GM23338 (cell line): ENCODE data around the gene YPEL2. TPM values are rescaled to one million over a fixed set of nuclear protein-coding genes. Genes with fewer than 3 reads are reported as not detected.

Source experiments
- ATAC-seq: fragments of 200-7000 bp; cut with Tn5 transposase; 3 replicates; pipeline ENCODE4 v1.9.1; 2020
- DNase-seq: peaks from one replicate; pipeline ENCODE4 v3.0.0-alpha.2; 2015; ENCODE audit warnings: low spot score
- H2AFZ ChIP-seq: fragments of 200-600 bp; sonication (generic); 2 replicates; pipeline ENCODE4 v1.8.0; 2016; ENCODE audit warnings: antibody characterized with exemption, mild to moderate bottlenecking, moderate library complexity
- H3F3A ChIP-seq: fragments of 200-600 bp; sonication (generic); replicated peaks from 2 replicates; pipeline ENCODE4 v1.8.0; 2017; ENCODE audit warnings: antibody characterized with exemption, mixed run types, low read depth
- H3K27ac ChIP-seq: fragments of 200-600 bp; sonication (generic); 2 replicates; pipeline ENCODE4 v1.6.1; 2016; ENCODE audit warnings: low read depth
- H3K27me3 ChIP-seq: fragments of 200-600 bp; sonication (generic); 2 replicates; pipeline ENCODE4 v1.8.0; 2016; ENCODE audit warnings: mild to moderate bottlenecking, mixed run types, moderate library complexity; ENCODE audit not compliant: insufficient read depth
- H3K36me3 ChIP-seq: fragments of 200-600 bp; sonication (generic); 2 replicates; pipeline ENCODE4 v1.8.0; 2016; ENCODE audit warnings: mild to moderate bottlenecking; ENCODE audit not compliant: insufficient read depth
- H3K4me1 ChIP-seq: fragments of 200-600 bp; sonication (generic); 2 replicates; pipeline ENCODE4 v1.8.0; 2016; ENCODE audit warnings: mild to moderate bottlenecking, moderate library complexity; ENCODE audit not compliant: insufficient read depth
- H3K4me2 ChIP-seq: fragments of 200-600 bp; sonication (generic); 2 replicates; pipeline ENCODE4 v1.7.1; 2017; ENCODE audit warnings: mixed run types
- H3K4me3 ChIP-seq: fragments of 200-600 bp; sonication (generic); 2 replicates; pipeline ENCODE4 v1.6.1; 2016; ENCODE audit warnings: mixed run types
- H3K79me2 ChIP-seq: fragments of 200-600 bp; sonication (generic); replicated peaks from 2 replicates; pipeline ENCODE4 v1.8.0; 2017; ENCODE audit warnings: mild to moderate bottlenecking; ENCODE audit not compliant: insufficient read depth
- H3K9me2 ChIP-seq: fragments of 200-600 bp; sonication (generic); 2 replicates; pipeline ENCODE4 v1.8.0; 2017; ENCODE audit not compliant: insufficient read depth
- H4K20me1 ChIP-seq: fragments of 200-600 bp; sonication (generic); replicated peaks from 2 replicates; pipeline ENCODE4 v1.8.0; 2017; ENCODE audit warnings: mild to moderate bottlenecking; ENCODE audit not compliant: insufficient read depth
- H3K27ac Mint-ChIP-seq: 2 replicates; pipeline ENCODE4 v1.8.0; 2020; ENCODE audit warnings: inconsistent platforms, mild to moderate bottlenecking, moderate library complexity, mixed read lengths
- H3K27me3 Mint-ChIP-seq: 3 replicates; pipeline ENCODE4 v1.8.0; 2022; ENCODE audit warnings: low read depth, mild to moderate bottlenecking, moderate library complexity, mixed read lengths, inconsistent platforms; ENCODE audit not compliant: insufficient read depth, poor library complexity
- H3K36me3 Mint-ChIP-seq: 3 replicates; pipeline ENCODE4 v1.8.0; 2021; ENCODE audit warnings: low read depth, mild to moderate bottlenecking, inconsistent platforms, moderate library complexity, mixed read lengths
- H3K4me1 Mint-ChIP-seq: 3 replicates; pipeline ENCODE4 v1.8.0; 2020; ENCODE audit warnings: mild to moderate bottlenecking, inconsistent platforms, mixed read lengths
- H3K4me3 Mint-ChIP-seq: 3 replicates; pipeline ENCODE4 v1.8.0; 2021; ENCODE audit warnings: moderate library complexity, mild to moderate bottlenecking, inconsistent platforms, mixed read lengths
- H3K9me3 Mint-ChIP-seq: 3 replicates; pipeline ENCODE4 v1.8.0; 2020; ENCODE audit warnings: moderate library complexity, mild to moderate bottlenecking, inconsistent platforms, mixed read lengths
- CREB1 ChIP-seq: fragments of 250-450 bp; sonication (Bioruptor Pico); IDR thresholded peaks from 2 replicates; pipeline ENCODE4 v1.5.0; 2020; ENCODE audit warnings: low read depth, mild to moderate bottlenecking, moderate library complexity
- CTCF ChIP-seq, 2 experiments: fragments of 200-600 bp in 1 of 2; sonication (generic) in 1 of 2; conservative IDR thresholded peaks; 2 replicates each; pipeline versions ENCODE4 v1.5.1 to v1.6.1; 2016 to 2017; ENCODE audit warnings: antibody characterized with exemption in 2 of 2, low read depth in 2 of 2, mild to moderate bottlenecking in 2 of 2, moderate library complexity in 1 of 2
- EZH2 ChIP-seq: fragments of 200-600 bp; sonication (generic); IDR thresholded peaks from one replicate; pipeline ENCODE4 v1.8.0; 2017; ENCODE audit warnings: antibody characterized with exemption, mild to moderate bottlenecking, low read depth; ENCODE audit not compliant: unreplicated experiment
- EZH2phosphoT487 ChIP-seq: fragments of 200-600 bp; sonication (generic); IDR thresholded peaks from one replicate; pipeline ENCODE4 v1.8.1; 2018; ENCODE audit warnings: antibody characterized with exemption; ENCODE audit not compliant: unreplicated experiment
- JUNB ChIP-seq: IDR thresholded peaks from one replicate; pipeline ENCODE4 v1.6.1; 2016; ENCODE audit warnings: antibody characterized with exemption; ENCODE audit not compliant: unreplicated experiment
- NANOG ChIP-seq: IDR thresholded peaks from 2 replicates; pipeline ENCODE4 v1.6.1; 2016; ENCODE audit warnings: antibody characterized with exemption, borderline replicate concordance
- POLR2AphosphoS5 ChIP-seq: IDR thresholded peaks from 2 replicates; pipeline ENCODE4 v1.6.1; 2016; ENCODE audit warnings: antibody characterized with exemption, low read depth
- REST ChIP-seq: IDR thresholded peaks from one replicate; pipeline ENCODE4 v1.6.1; 2018; ENCODE audit warnings: antibody characterized with exemption; ENCODE audit not compliant: unreplicated experiment
- STAT1 ChIP-seq: IDR thresholded peaks from one replicate; pipeline ENCODE4 v1.6.1; 2016; ENCODE audit warnings: antibody characterized with exemption; ENCODE audit not compliant: unreplicated experiment
- ZNF114 ChIP-seq: fragments of 250-450 bp; sonication (Bioruptor Pico); IDR thresholded peaks from 2 replicates; pipeline ENCODE4 v1.5.0; 2020; ENCODE audit warnings: mild to moderate bottlenecking, moderate library complexity
- ZNF331 ChIP-seq: fragments of 250-450 bp; sonication (Bioruptor Pico); IDR thresholded peaks from 2 replicates; pipeline ENCODE4 v1.5.0; 2020; ENCODE audit warnings: low read depth, mild to moderate bottlenecking, moderate library complexity
- ZNF462 ChIP-seq: fragments of 250-450 bp; sonication (Bioruptor Pico); IDR thresholded peaks from 2 replicates; pipeline ENCODE4 v1.5.0; 2020; ENCODE audit warnings: mild to moderate bottlenecking, moderate library complexity
- polyA plus RNA-seq: library from polyadenylated mRNA; unstranded; fragments of >200 nt; fragmentation: Nextera tagmentation; extraction: Ambion mirVana; gene quantifications from 2 replicates; pipeline ENCODE4 v1.2.1, GENCODE V29; 2016
- total RNA-seq: library from RNA; depleted of rRNA; stranded (reverse); fragments of >200 nt; shearing (Covaris generic); gene quantifications from 2 replicates; pipeline ENCODE4 v1.2.3, GENCODE V29; 2014

YPEL2 gene
- total and polyA plus RNA-seq, 2 experiments from 2014 or later, result 4.1 to 5.2 TPM

- no peaks in the 10 kb centered on the region for H3F3A ChIP-seq
- H3K27ac ChIP-seq, result no peak overlapping the region
- no peaks in the 10 kb centered on the region for H3K79me2 ChIP-seq
- H3K4me2 ChIP-seq, result no peak overlapping the region
- H3K27me3 ChIP-seq, result no peaks in the 10 kb centered on the region
- no peak overlapping the region for H2AFZ ChIP-seq
- DNase-seq (no peak), ATAC-seq (no peak)
- no peaks in the 10 kb centered on the region for H3K4me1 Mint-ChIP-seq
- no peaks in the 10 kb centered on the region for H3K9me2 ChIP-seq
- H3K27me3 Mint-ChIP-seq, result peaks cover 3% of the 10 kb centered on the region
- no peaks in the 10 kb centered on the region for H4K20me1 ChIP-seq
- no peaks in the 10 kb centered on the region for H3K36me3 ChIP-seq
- no peak overlapping the region for H3K27ac Mint-ChIP-seq
- H3K9me3 Mint-ChIP-seq, result peaks cover 16% of the 10 kb centered on the region
- H3K4me3 ChIP-seq, result no peak overlapping the region
- H3K36me3 Mint-ChIP-seq, result no peaks in the 10 kb centered on the region
- H3K4me3 Mint-ChIP-seq, result no peak overlapping the region
- TF ChIP-seq ZNF114 (CRISPR knock-in tag) (no peak), JUNB (no peak), EZH2 (no peak), STAT1 (no peak), CREB1 (CRISPR knock-in tag) (no peak), ZNF462 (CRISPR knock-in tag) (no peak), POLR2AphosphoS5 (no peak), ZNF331 (CRISPR knock-in tag) (no peak), NANOG (no peak), CTCF (conservative IDR thresholded peaks at IDR 0.05; ENCODE audit: low read depth in 2 of 2) (no peak), EZH2phosphoT487 (no peak), REST (no peak)
- H3K4me1 ChIP-seq, result no peaks in the 10 kb centered on the region
Measured at GRCh38 chr17:59415397-59415796, 83.9 kb downstream of the YPEL2 start.
